Astrocyte (in vitro differentiated cells and primary cell): ENCODE measurements around the gene COL9A1. TPM values are rescaled to one million over a fixed set of nuclear protein-coding genes. Genes with fewer than 3 reads are reported as not detected.

Experiments used
- DNase-seq: peaks from one replicate; pipeline ENCODE4 v3.0.0-alpha.2; 2010; ENCODE audit warnings: low read depth
- FAIRE-seq: peaks from 2 replicates; lab custom pipeline; 2011; peaks lifted over from hg19 to GRCh38; lab: Jason Lieb, UNC
- H2AFZ ChIP-seq: 2 replicates; pipeline ENCODE4 v1.6.0; 2012; ENCODE audit warnings: low read depth, low read length, inconsistent platforms
- H3K27ac ChIP-seq: 2 replicates; pipeline ENCODE4 v1.5.1; 2011; ENCODE audit warnings: low read depth, low read length, inconsistent platforms
- H3K27me3 ChIP-seq: 2 replicates; pipeline ENCODE4 v1.6.0; 2011; ENCODE audit warnings: low read length, inconsistent platforms; ENCODE audit not compliant: insufficient read depth
- H3K36me3 ChIP-seq: 2 replicates; pipeline ENCODE4 v1.5.1; 2011; ENCODE audit warnings: low read length, inconsistent platforms; ENCODE audit not compliant: insufficient read depth
- H3K4me1 ChIP-seq: 2 replicates; pipeline ENCODE4 v1.5.1; 2011; ENCODE audit warnings: low read length, inconsistent platforms; ENCODE audit not compliant: insufficient read depth
- H3K4me2 ChIP-seq: 2 replicates; pipeline ENCODE4 v1.6.0; 2012; ENCODE audit warnings: low read length, inconsistent platforms
- H3K4me3 ChIP-seq: 2 replicates; pipeline ENCODE4 v1.5.1; 2011; ENCODE audit warnings: low read depth, mild to moderate bottlenecking, low read length, inconsistent platforms; ENCODE audit not compliant: insufficient read depth
- H3K79me2 ChIP-seq: 2 replicates; pipeline ENCODE4 v1.6.0; 2012; ENCODE audit warnings: mild to moderate bottlenecking, low read length, inconsistent platforms; ENCODE audit not compliant: insufficient read depth
- H3K9ac ChIP-seq: 2 replicates; pipeline ENCODE4 v1.6.0; 2012; ENCODE audit warnings: mild to moderate bottlenecking, low read length, inconsistent platforms
- H3K9me3 ChIP-seq: 2 replicates; pipeline ENCODE4 v1.5.1; 2012; ENCODE audit warnings: low read depth, mild to moderate bottlenecking, low read length, inconsistent platforms; ENCODE audit not compliant: insufficient read depth
- H4K20me1 ChIP-seq: 2 replicates; pipeline ENCODE4 v1.6.0; 2012; ENCODE audit warnings: low read length, inconsistent platforms; ENCODE audit not compliant: insufficient read depth
- H3K27ac Mint-ChIP-seq: one replicate; pipeline ENCODE4 v1.8.0; 2021; ENCODE audit warnings: mild to moderate bottlenecking, mixed read lengths; ENCODE audit not compliant: unreplicated experiment
- H3K27me3 Mint-ChIP-seq: one replicate; pipeline ENCODE4 v1.8.0; 2021; ENCODE audit warnings: low read depth, mixed read lengths; ENCODE audit not compliant: unreplicated experiment
- H3K36me3 Mint-ChIP-seq: one replicate; pipeline ENCODE4 v1.8.0; 2021; ENCODE audit warnings: low read depth, mixed read lengths; ENCODE audit not compliant: unreplicated experiment
- H3K4me1 Mint-ChIP-seq: one replicate; pipeline ENCODE4 v1.8.0; 2021; ENCODE audit warnings: low read depth, mixed read lengths; ENCODE audit not compliant: unreplicated experiment
- H3K4me3 Mint-ChIP-seq: one replicate; pipeline ENCODE4 v1.8.0; 2021; ENCODE audit warnings: mild to moderate bottlenecking, moderate library complexity, mixed read lengths; ENCODE audit not compliant: unreplicated experiment
- H3K9me3 Mint-ChIP-seq: one replicate; pipeline ENCODE4 v1.8.0; 2021; ENCODE audit warnings: mild to moderate bottlenecking, mixed read lengths; ENCODE audit not compliant: unreplicated experiment
- EZH2 ChIP-seq: IDR thresholded peaks from 2 replicates; pipeline ENCODE4 v1.6.1; 2012; ENCODE audit warnings: mild to moderate bottlenecking, low read length, inconsistent platforms; ENCODE audit not compliant: insufficient read depth
- total RNA-seq: library from RNA; stranded (reverse); gene quantifications from 2 replicates; pipeline ENCODE4 v1.2.1, GENCODE V29; 2021
- TF ChIP-seq, protein P1 (sequence below): IDR thresholded peaks from 2 replicates; pipeline ENCODE4 v1.5.1; 2011; ENCODE audit warnings: low read depth, mild to moderate bottlenecking, inconsistent platforms, low read length, moderate library complexity; ENCODE audit not compliant: insufficient read depth

COL9A1 gene
- total RNA-seq, 1 donor from 2014 or later, result 0.11 TPM

DNA sequence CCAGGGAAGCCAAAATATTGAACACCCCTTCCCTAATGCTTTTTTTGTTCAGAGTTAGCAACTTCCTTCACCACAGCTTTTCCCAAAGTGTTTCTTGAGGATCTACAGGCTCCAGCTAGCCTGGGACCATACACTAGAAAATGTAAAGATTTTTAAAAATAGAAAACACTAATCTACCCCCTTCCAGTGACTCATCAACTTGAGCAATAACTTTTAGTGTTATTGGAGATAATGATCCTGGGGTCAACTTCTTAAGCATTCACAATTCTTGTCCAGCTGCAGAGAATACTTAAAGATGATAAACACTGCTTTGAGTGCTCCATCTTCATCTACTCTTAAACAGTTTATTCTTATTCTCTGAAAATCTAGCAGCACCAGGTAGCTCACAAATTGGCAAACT, 131.6 kb downstream of the COL9A1 start:
- no peaks in the 10 kb centered on the region for H4K20me1 ChIP-seq
- Mint-ChIP-seq H3K4me3 (no peak overlapping the region), H3K36me3 (no peaks in the 10 kb centered on the region), H3K9me3 (no peaks in the 10 kb centered on the region), H3K27me3 (no peaks in the 10 kb centered on the region), H3K27ac (no peak overlapping the region), H3K4me1 (peaks cover 4% of the 10 kb centered on the region)
- H3K9me3 ChIP-seq, result no peaks in the 10 kb centered on the region
- FAIRE-seq, result no peak
- no peak overlapping the region for H3K4me3 ChIP-seq
- H3K4me2 ChIP-seq, result no peak overlapping the region
- H3K27me3 ChIP-seq, result peaks cover 6% of the 10 kb centered on the region
- no peak overlapping the region for H3K27ac ChIP-seq
- H3K36me3 ChIP-seq, result no peaks in the 10 kb centered on the region
- H2AFZ ChIP-seq, result no peak overlapping the region
- no peak for DNase-seq
- TF ChIP-seq, protein P1, sequence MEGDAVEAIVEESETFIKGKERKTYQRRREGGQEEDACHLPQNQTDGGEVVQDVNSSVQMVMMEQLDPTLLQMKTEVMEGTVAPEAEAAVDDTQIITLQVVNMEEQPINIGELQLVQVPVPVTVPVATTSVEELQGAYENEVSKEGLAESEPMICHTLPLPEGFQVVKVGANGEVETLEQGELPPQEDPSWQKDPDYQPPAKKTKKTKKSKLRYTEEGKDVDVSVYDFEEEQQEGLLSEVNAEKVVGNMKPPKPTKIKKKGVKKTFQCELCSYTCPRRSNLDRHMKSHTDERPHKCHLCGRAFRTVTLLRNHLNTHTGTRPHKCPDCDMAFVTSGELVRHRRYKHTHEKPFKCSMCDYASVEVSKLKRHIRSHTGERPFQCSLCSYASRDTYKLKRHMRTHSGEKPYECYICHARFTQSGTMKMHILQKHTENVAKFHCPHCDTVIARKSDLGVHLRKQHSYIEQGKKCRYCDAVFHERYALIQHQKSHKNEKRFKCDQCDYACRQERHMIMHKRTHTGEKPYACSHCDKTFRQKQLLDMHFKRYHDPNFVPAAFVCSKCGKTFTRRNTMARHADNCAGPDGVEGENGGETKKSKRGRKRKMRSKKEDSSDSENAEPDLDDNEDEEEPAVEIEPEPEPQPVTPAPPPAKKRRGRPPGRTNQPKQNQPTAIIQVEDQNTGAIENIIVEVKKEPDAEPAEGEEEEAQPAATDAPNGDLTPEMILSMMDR, result no peak
- no peak for TF ChIP-seq EZH2
- H3K4me1 ChIP-seq, result no peaks in the 10 kb centered on the region
- H3K9ac ChIP-seq, result no peak overlapping the region
- no peaks in the 10 kb centered on the region for H3K79me2 ChIP-seq

DNA sequence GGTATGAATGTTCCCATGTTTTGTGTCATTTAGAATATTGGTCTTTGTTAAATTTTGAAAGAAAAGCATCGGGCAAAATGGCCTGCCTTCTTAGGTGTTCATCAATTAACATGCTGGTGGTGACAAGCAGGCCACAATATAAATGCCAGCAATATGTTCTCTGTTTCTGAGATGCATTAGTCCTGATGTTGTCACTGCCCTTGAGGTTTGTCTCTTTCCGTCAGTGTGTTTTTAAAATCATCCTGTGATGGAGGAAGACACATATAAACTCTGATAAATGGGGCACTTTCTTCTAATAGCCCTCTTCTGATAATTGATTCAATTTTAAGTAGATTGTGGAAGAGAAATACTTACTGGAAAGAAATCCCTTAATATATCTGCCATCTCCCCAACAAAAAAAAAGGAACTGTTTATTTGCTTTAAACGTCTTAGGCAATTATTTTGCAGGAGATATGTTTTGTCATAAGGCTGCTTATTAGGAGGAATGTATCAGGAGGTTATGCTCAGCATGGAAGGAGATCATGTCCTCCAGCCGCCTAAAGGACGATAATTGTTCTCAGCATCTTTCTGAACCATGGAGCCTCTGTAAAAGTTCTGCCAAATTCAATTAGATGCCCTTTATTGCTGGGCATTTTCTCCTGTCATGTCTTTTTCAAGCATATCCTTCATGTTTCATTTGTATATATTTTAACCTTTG, 134.1 kb downstream of the COL9A1 start:
- DNase-seq, result no peak
- no peaks in the 10 kb centered on the region for H3K36me3 Mint-ChIP-seq

More for the DNA sequence above, 134.1 kb downstream of the COL9A1 start:
- no peaks in the 10 kb centered on the region for H4K20me1 ChIP-seq
- no peaks in the 10 kb centered on the region for H3K4me1 ChIP-seq
- TF ChIP-seq, protein P1, result no peak
- H3K4me3 Mint-ChIP-seq, result no peak overlapping the region
- no peaks in the 10 kb centered on the region for H3K36me3 ChIP-seq
- no peak overlapping the region for H2AFZ ChIP-seq
- H3K27ac ChIP-seq, result no peak overlapping the region
- no peak overlapping the region for H3K4me2 ChIP-seq
- H3K9me3 Mint-ChIP-seq, result no peaks in the 10 kb centered on the region
- H3K79me2 ChIP-seq, result no peaks in the 10 kb centered on the region
- peaks cover 10% of the 10 kb centered on the region for H3K27me3 ChIP-seq
- H3K9me3 ChIP-seq, result no peaks in the 10 kb centered on the region
- H3K4me1 Mint-ChIP-seq, result peaks cover 9% of the 10 kb centered on the region
- no peak overlapping the region for H3K27ac Mint-ChIP-seq
- no peaks in the 10 kb centered on the region for H3K27me3 Mint-ChIP-seq
- H3K4me3 ChIP-seq, result no peak overlapping the region
- no peak overlapping the region for H3K9ac ChIP-seq
- no peak for FAIRE-seq

Other genes starting within 250 kb of the COL9A1 start
- 8.4 and 10.0 TPM in 2 replicates for gene FAM135A, start 110.4 kb upstream of the COL9A1 start, total RNA-seq